Measurements from ENCODE around the gene HSF5. TPM values are rescaled to one million over a fixed set of nuclear protein-coding genes. Genes with fewer than 3 reads are reported as not detected.

The HSF5 gene
- not detected in 5 replicates for total RNA-seq (2022; extraction: Qiagen RNA extraction)

GRCh38 chr17:58487589-58488427 lies at the start of gene HSF5:
TSS of gene HSF5 (minus strand) at chr17:58488408. CDS start at chr17:58488274, 134 bp downstream.

GRCh38 chr17:58513965-58514769 lies 26.0 kb upstream of the HSF5 start, which contains the start of gene MTMR4:
TSS of gene MTMR4 (minus strand) at chr17:58514638. CDS start at chr17:58514407, 231 bp downstream.

GRCh38 chr17:58417300-58418092 lies 70.7 kb downstream of the HSF5 start, which contains the start of gene RNF43:
TSS of gene RNF43 (minus strand) at chr17:58417534. CDS start at chr17:58415577, 1,957 bp downstream.

Other genes starting within 250 kb of the HSF5 start
- 0.05 to 0.07 TPM (median 0.06 TPM) in 3 of 5 replicates, not detected in the others for gene LPO, start 249.8 kb downstream of the HSF5 start, total RNA-seq (2022; extraction: Qiagen RNA extraction)
- gene MPO, start 207.5 kb downstream of the HSF5 start, total RNA-seq (2022; extraction: Qiagen RNA extraction) = not detected in 5 replicates
- gene TSPOAP1, start 159.6 kb downstream of the HSF5 start, total RNA-seq (2022; extraction: Qiagen RNA extraction) = 0.07 TPM in 1 of 5 replicates, not detected in the others
- gene SUPT4H1, start 136.2 kb downstream of the HSF5 start, total RNA-seq (2022; extraction: Qiagen RNA extraction) = 96.8 to 156 TPM (median 134 TPM) in 5 replicates
- 0.20 to 0.86 TPM (median 0.40 TPM) in 5 replicates for gene RNF43, start 70.9 kb downstream of the HSF5 start, total RNA-seq (2022; extraction: Qiagen RNA extraction)
- 8.5 to 13.2 TPM (median 12.3 TPM) in 5 replicates for gene MTMR4, start 26.2 kb upstream of the HSF5 start, total RNA-seq (2022; extraction: Qiagen RNA extraction)
- 0.11 to 0.49 TPM (median 0.28 TPM) in 5 replicates for gene TEX14, start 203.6 kb upstream of the HSF5 start, total RNA-seq (2022; extraction: Qiagen RNA extraction)
- 55.3 to 67.2 TPM (median 60.6 TPM) in 5 replicates for gene RAD51C, start 204.2 kb upstream of the HSF5 start, total RNA-seq (2022; extraction: Qiagen RNA extraction)